Measurements from ENCODE around the gene COL4A1.

The COL4A1 gene

DNA sequence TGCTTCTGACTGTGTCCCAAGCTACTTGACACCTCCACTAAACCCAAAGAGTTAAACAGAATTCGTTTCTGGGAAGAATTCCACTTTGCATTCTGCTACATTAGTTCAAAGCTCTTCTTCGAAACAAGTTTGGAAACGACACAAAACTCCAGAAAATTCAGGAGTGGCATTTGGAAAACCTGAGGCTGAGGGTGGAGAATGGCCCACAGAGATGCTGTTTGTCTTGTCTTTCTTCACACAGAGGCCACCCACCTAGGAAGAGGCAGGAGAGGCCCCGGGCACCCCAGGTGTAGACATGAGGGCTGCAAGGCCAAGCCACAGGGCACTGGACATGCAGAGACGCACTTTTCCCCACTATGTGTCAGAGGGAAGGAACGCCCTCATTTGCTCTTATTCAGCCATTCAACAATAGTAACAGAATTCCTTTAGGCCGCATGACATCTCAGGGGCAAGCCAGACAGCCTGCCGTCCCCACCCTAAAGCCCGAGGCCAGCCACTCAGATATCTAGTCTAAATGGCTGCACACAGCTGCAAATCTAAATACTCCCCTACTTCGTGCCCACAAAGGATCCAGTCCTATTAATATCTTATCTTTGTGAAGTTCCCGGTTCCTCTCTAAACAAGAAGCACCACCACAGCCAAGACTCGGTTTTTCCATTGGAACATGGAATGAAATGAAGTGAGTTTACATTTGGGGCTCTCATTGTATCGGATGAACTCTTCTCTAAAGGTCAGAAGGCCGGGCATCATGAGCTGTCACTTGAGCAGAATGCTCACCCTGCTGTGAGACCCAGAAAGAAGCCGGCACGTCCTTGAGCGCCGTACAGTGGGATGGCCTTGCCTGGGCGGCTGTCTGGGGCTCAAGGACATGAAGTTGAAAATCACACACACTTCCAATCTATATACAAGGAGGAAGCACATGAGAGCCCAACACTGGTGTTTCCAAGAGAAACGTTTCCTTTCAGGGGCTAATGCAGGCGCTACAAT, 19.8 kb downstream of the COL4A1 start:
- no peaks in the 10 kb centered on the region for H3K36me3 Mint-ChIP-seq
- H3K4me1 Mint-ChIP-seq: no peaks in the 10 kb centered on the region
- H3K9me3 Mint-ChIP-seq: peaks cover 2% of the 10 kb centered on the region
- ATAC-seq (no peak), DNase-seq (ENCODE audit: low spot score in 2 of 2) (no peak)
- H3K27ac Mint-ChIP-seq: no peak overlapping the region
- no peak overlapping the region for H3K4me3 Mint-ChIP-seq

- Mint-ChIP-seq H3K9me3 (peaks cover 2% of the 10 kb centered on the region), H3K27ac (no peak overlapping the region), H3K4me3 (no peak overlapping the region), H3K4me1 (no peaks in the 10 kb centered on the region), H3K36me3 (no peaks in the 10 kb centered on the region)
- ATAC-seq (no peak), DNase-seq (ENCODE audit: low spot score in 2 of 2) (no peak)
These were observed 20.7 kb downstream of the COL4A1 start for GRCh38 chr13:110285991-110286832.

- Mint-ChIP-seq H3K9me3 (no peaks in the 10 kb centered on the region), H3K4me1 (no peaks in the 10 kb centered on the region), H3K27ac (no peak overlapping the region), H3K36me3 (no peaks in the 10 kb centered on the region), H3K4me3 (no peak overlapping the region)
- ATAC-seq (no peak), DNase-seq (ENCODE audit: low spot score in 2 of 2) (no peak)
These were observed 22.0 kb downstream of the COL4A1 start for GRCh38 chr13:110284779-110285484.

DNA sequence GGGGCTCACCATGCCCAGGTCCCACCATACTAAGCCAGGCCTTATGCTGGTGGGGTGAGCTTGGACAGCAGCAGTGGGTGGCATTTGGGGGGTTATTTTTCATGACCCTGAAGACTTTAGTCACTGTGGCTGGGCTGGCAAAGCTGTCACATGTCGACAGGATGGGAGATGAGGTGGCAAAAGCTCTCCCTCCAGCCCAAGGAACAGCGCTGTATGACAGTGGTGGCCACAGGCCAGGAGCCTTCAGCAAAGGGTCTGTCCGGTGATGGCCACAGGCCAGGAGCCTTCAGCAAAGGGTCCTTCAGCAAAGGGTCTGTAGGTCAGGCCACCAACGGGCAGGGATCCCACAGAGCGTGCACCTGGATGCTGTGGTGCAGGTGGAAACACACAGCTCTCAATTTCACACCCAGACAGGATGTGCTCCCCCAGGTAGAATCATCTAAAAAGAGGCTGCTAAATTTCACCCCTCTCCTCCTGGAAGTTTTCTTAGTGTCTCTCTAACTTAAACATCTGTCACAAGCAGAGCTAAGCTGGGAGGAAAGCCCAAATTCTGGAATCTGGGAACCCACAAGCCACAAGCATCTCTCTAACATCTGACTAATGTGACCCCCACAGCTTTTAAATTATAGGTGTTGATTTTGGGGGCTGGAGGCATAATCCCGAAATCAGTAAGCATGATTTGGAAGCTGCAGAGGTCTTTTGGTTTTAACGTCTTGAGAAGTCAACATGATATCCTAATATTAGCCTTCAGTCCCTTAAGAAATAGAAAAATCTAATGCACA, 23.0 kb downstream of the COL4A1 start:
- Mint-ChIP-seq H3K9me3 (no peaks in the 10 kb centered on the region), H3K4me3 (no peak overlapping the region), H3K27ac (no peak overlapping the region), H3K36me3 (no peaks in the 10 kb centered on the region), H3K4me1 (no peaks in the 10 kb centered on the region)
- DNase-seq (ENCODE audit: low spot score in 2 of 2) (no peak), ATAC-seq (no peak)

DNA sequence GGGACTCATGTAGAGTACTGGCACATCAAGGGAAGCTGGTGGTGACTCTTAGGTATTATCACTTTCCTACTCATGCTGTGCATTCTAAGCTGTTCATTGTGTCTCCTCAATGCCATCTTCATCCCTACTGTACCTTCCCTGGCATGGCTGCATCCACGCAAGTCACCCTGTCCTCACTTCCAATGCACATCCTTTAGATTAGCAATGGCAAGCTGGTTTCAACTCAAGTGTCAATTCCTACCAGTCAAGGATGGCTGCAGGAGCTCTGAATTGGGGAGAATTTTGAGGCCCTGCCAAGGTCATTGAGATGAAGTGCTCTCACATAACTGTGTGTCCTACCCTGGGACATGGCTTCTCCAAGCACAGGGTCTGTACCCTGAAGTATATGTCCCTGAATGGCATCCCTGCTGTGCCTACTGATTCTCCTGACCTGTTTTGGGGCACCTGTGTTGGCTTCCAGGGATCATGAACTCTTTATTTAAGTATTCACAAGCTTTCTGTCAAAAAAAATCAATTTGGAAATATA, 24.6 kb downstream of the COL4A1 start:
- ATAC-seq (no peak), DNase-seq (ENCODE audit: low spot score in 2 of 2) (no peak)
- Mint-ChIP-seq H3K9me3 (no peaks in the 10 kb centered on the region), H3K4me3 (no peak overlapping the region), H3K4me1 (no peaks in the 10 kb centered on the region), H3K27ac (no peak overlapping the region), H3K36me3 (no peaks in the 10 kb centered on the region)

DNA sequence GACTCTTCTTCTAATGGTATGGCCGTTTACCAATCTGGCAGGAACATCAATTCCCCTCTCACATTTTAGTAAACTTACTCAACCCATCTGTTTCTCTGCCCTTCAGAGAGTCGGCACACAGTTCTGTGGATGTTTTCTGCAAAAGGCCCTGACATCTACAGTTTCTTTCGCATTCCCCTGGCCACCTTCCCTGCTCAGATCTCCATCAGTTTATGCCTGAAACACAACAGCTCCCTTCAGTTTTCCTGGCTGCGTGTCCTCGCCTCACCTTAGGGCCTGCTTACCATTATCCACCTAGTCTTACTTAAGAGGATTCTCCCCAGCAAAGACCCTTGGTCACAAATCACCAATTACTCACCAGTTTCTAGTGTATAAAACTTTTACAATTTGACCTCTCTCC, 25.2 kb downstream of the COL4A1 start:
- H3K9me3 Mint-ChIP-seq: no peaks in the 10 kb centered on the region
- H3K4me1 Mint-ChIP-seq: no peaks in the 10 kb centered on the region
- H3K36me3 Mint-ChIP-seq: no peaks in the 10 kb centered on the region
- H3K4me3 Mint-ChIP-seq: no peak overlapping the region
- H3K27ac Mint-ChIP-seq: no peak overlapping the region
- ATAC-seq (no peak), DNase-seq (ENCODE audit: low spot score in 2 of 2) (no peak)

DNA sequence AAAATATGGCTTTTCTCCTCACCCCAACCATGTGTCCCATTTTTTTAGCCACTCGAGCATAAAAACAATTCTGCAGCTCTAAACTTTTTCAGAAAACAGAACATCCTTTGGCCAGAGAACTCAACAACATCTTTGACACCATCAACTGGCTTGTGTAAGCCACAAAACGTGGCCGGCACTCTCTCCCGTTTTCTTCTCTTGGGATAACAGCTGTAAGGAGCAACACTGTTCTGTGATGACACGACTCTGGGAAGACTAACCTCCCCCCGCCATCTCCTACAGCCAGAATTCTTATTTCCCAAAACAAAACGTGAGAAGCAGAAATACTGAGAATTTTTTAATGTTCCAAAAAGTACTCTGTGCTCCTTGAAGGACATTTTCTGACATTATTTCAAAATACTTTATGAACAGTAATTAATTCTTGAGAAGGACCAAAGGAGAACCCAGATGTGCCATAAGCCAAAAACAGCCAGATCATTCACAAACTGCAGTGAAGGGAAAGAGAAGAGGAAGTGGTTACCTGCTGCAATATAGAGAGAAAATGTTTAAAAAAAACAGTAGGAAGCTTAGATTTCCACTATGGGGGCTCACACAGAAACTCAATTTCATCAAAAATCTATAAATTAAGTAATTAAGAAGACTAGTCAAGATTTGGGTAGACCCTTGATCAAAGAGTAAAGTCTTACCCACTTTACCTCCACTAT, 25.8 kb downstream of the COL4A1 start:
- no peaks in the 10 kb centered on the region for H3K36me3 Mint-ChIP-seq
- ATAC-seq (no peak), DNase-seq (ENCODE audit: low spot score in 2 of 2) (no peak)
- H3K27ac Mint-ChIP-seq: no peak overlapping the region
- H3K9me3 Mint-ChIP-seq: no peaks in the 10 kb centered on the region
- no peak overlapping the region for H3K4me3 Mint-ChIP-seq
- no peaks in the 10 kb centered on the region for H3K4me1 Mint-ChIP-seq

- H3K36me3 Mint-ChIP-seq: no peaks in the 10 kb centered on the region
- H3K27ac Mint-ChIP-seq: no peak overlapping the region
- H3K4me3 Mint-ChIP-seq: no peak overlapping the region
- DNase-seq (ENCODE audit: low spot score in 2 of 2) (no peak), ATAC-seq (no peak)
- no peaks in the 10 kb centered on the region for H3K9me3 Mint-ChIP-seq
- no peaks in the 10 kb centered on the region for H3K4me1 Mint-ChIP-seq
These were observed 26.6 kb downstream of the COL4A1 start for GRCh38 chr13:110280231-110280813.

- H3K27ac Mint-ChIP-seq: no peak overlapping the region
- DNase-seq (ENCODE audit: low spot score in 2 of 2): no peak
- H3K4me1 Mint-ChIP-seq: no peaks in the 10 kb centered on the region
- H3K9me3 Mint-ChIP-seq: no peaks in the 10 kb centered on the region
- H3K4me3 Mint-ChIP-seq: no peak overlapping the region
- no peak for ATAC-seq
- no peaks in the 10 kb centered on the region for H3K36me3 Mint-ChIP-seq
These were observed 27.3 kb downstream of the COL4A1 start for GRCh38 chr13:110279684-110280083.

GRCh38 chr13:110278859-110279258, 28.1 kb downstream of the COL4A1 start:
- no peaks in the 10 kb centered on the region for H3K4me1 Mint-ChIP-seq
- no peak overlapping the region for H3K27ac Mint-ChIP-seq
- DNase-seq (ENCODE audit: low spot score in 2 of 2): no peak
- no peaks in the 10 kb centered on the region for H3K36me3 Mint-ChIP-seq
- H3K4me3 Mint-ChIP-seq: no peak overlapping the region
- ATAC-seq: no peak
- H3K9me3 Mint-ChIP-seq: no peaks in the 10 kb centered on the region

DNA sequence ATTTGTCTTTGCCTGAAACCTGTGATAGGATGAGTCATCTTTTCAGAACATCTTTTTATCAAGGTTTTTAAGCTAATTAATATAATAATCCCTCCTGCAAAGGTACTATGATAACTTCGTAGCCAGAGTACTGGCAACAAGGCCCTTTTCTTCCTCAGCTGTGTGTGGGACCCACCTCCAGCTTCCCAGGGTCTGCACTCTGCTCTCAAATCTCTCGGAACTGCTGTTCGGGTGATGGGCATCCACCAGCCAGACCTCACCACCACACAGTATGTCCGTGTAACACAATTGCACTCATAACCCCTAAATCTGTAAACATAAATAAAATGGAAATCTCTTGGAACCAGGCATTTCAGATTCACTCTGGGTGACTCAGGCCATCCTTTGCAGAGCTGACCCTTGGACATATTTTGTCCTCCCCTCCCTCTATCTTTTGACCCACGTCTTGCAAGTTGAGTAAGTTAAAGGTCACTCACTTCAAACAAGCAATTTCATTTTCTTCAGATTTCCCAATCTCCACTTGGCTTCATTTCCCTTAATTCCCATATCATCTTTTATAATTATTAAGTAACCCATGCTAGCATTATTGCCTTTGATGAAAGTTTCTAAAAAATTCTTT, 29.5 kb downstream of the COL4A1 start:
- no peak overlapping the region for H3K27ac Mint-ChIP-seq
- ATAC-seq (no peak), DNase-seq (ENCODE audit: low spot score in 2 of 2) (no peak)
- no peaks in the 10 kb centered on the region for H3K9me3 Mint-ChIP-seq
- no peak overlapping the region for H3K4me3 Mint-ChIP-seq
- H3K36me3 Mint-ChIP-seq: no peaks in the 10 kb centered on the region
- H3K4me1 Mint-ChIP-seq: no peaks in the 10 kb centered on the region

GRCh38 chr13:110276553-110276950, 30.4 kb downstream of the COL4A1 start:
- Mint-ChIP-seq H3K4me1 (no peaks in the 10 kb centered on the region), H3K4me3 (no peak overlapping the region), H3K27ac (no peak overlapping the region), H3K9me3 (no peaks in the 10 kb centered on the region), H3K36me3 (no peaks in the 10 kb centered on the region)
- no peak for ATAC-seq
- DNase-seq (ENCODE audit: low spot score in 2 of 2): no peak

DNA sequence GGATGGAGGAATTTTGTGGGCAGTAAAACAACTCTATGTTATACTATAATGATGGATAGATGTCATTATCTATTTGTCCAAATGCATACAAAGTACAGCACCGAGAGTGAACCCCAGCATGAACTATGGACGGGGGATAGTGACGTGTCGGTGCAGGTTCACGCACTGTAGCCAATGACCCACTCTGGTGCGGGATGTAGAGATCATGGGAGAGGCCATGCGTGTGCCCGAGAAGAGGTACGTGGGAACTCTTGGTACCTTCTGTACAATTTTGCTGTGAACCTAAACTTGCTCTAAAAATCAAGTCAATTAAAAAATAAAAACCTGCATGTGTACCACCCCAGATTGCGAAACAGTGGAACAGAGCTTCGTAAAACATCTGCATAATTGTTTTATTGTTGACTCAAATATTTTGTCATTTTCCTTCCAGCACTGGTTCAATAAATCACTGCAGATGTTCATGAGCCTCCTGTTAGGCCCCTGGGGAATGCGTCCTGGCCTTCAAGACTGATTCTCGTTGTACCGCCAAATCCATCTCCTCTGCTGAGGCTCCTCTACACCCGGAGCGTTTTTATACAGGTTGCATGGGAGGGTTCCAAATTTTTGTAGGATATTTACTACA, 30.9 kb downstream of the COL4A1 start:
- DNase-seq (ENCODE audit: low spot score in 2 of 2) (no peak), ATAC-seq (no peak)
- Mint-ChIP-seq H3K27ac (no peak overlapping the region), H3K4me3 (no peak overlapping the region), H3K9me3 (no peaks in the 10 kb centered on the region), H3K36me3 (no peaks in the 10 kb centered on the region), H3K4me1 (no peaks in the 10 kb centered on the region)

Measured in stimulated activated effector memory CD8-positive, alpha-beta T cell treated with anti-CD3 and anti-CD28 coated beads, Interleukin-12 subunit alpha, Interleukin-12 subunit beta, amount 100 ng/mL, for 72 hours (primary cell).